Neural crest cell (in vitro differentiated cells): ENCODE results near the gene SLCO1A2. TPM values are rescaled to one million over a fixed set of nuclear protein-coding genes. Genes with fewer than 3 reads are reported as not detected.

Experiments used
- DNase-seq: peaks from one replicate; pipeline ENCODE4 v3.0.0; 2021; ENCODE audit warnings: low read depth, mixed read lengths, low spot score
- H3K27ac Mint-ChIP-seq: one replicate; pipeline ENCODE4 v1.8.0; 2021; ENCODE audit warnings: mild to moderate bottlenecking, mixed read lengths; ENCODE audit not compliant: unreplicated experiment
- H3K27me3 Mint-ChIP-seq: 2 replicates; pipeline ENCODE4 v1.8.0; 2021; ENCODE audit warnings: low read depth, mild to moderate bottlenecking, mixed read lengths
- H3K36me3 Mint-ChIP-seq: 2 replicates; pipeline ENCODE4 v1.8.0; 2021; ENCODE audit warnings: low read depth, mild to moderate bottlenecking, mixed read lengths
- H3K4me1 Mint-ChIP-seq: 2 replicates; pipeline ENCODE4 v1.8.0; 2021; ENCODE audit warnings: mixed read lengths
- H3K4me3 Mint-ChIP-seq: one replicate; pipeline ENCODE4 v1.8.0; 2021; ENCODE audit warnings: mild to moderate bottlenecking, mixed read lengths
- H3K9me3 Mint-ChIP-seq: 2 replicates; pipeline ENCODE4 v1.8.0; 2021; ENCODE audit warnings: mixed read lengths
- CTCF ChIP-seq: fragments of 200-600 bp; sonication (generic); conservative IDR thresholded peaks from 2 replicates; pipeline ENCODE4 v1.5.0; 2021; ENCODE audit warnings: antibody characterized with exemption, mild to moderate bottlenecking
- total RNA-seq: library from RNA; stranded (reverse); gene quantifications from 2 replicates; pipeline ENCODE4 v1.2.1, GENCODE V29; 2021

Gene SLCO1A2
- total RNA-seq, 1 donor from 2014 or later: 5.4 TPM

GRCh38 chr12:21340403-21340802 lies 5.7 kb upstream of the SLCO1A2 start:
- Mint-ChIP-seq H3K4me3 (no peak overlapping the region), H3K36me3 (peaks cover 8% of the 10 kb centered on the region), H3K4me1 (no peaks in the 10 kb centered on the region), H3K27me3 (no peaks in the 10 kb centered on the region), H3K9me3 (peaks cover 3% of the 10 kb centered on the region), H3K27ac (no peak overlapping the region)
- DNase-seq: no peak
- TF ChIP-seq CTCF: no peak

GRCh38 chr12:21339921-21340320 lies 5.2 kb upstream of the SLCO1A2 start:
- no peak overlapping the region for H3K27ac Mint-ChIP-seq
- peaks cover 3% of the 10 kb centered on the region for H3K9me3 Mint-ChIP-seq
- no peaks in the 10 kb centered on the region for H3K27me3 Mint-ChIP-seq

GRCh38 chr12:21337959-21338744 lies 3.4 kb upstream of the SLCO1A2 start:
- H3K4me3 Mint-ChIP-seq: no peak overlapping the region
- DNase-seq: no peak
- H3K27ac Mint-ChIP-seq: no peak overlapping the region
- peaks cover 3% of the 10 kb centered on the region for H3K9me3 Mint-ChIP-seq
- H3K27me3 Mint-ChIP-seq: no peaks in the 10 kb centered on the region
- H3K36me3 Mint-ChIP-seq: peaks cover 8% of the 10 kb centered on the region
- no peaks in the 10 kb centered on the region for H3K4me1 Mint-ChIP-seq
- TF ChIP-seq CTCF: no peak

More at GRCh38 chr12:21339921-21340320, 5.2 kb upstream of the SLCO1A2 start:
- TF ChIP-seq CTCF: no peak
- no peak for DNase-seq
- no peak overlapping the region for H3K4me3 Mint-ChIP-seq
- peaks cover 8% of the 10 kb centered on the region for H3K36me3 Mint-ChIP-seq
- H3K4me1 Mint-ChIP-seq: no peaks in the 10 kb centered on the region

DNA sequence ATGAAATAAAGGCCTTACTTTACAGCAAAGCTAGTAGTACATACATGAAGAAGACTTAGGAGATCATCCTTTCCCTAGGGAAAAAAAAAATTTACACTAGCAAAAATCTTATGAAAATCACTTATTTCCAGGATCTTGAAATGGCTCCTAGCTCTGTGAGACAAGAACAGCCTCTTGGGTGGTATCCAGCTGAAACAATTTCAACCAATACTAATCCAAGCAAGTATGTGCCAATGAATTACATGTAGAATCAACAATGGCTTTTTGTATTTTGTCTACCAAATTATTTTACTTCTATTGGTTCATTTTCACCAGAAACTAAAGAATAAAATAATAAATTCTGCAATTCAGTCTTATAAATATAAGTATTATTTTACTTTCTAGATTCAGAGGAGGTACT lies 2.7 kb upstream of the SLCO1A2 start:
- Mint-ChIP-seq H3K4me1 (no peaks in the 10 kb centered on the region), H3K27ac (no peak overlapping the region), H3K9me3 (peaks cover 3% of the 10 kb centered on the region), H3K36me3 (peaks cover 8% of the 10 kb centered on the region), H3K4me3 (no peak overlapping the region), H3K27me3 (no peaks in the 10 kb centered on the region)
- no peak for DNase-seq
- TF ChIP-seq CTCF: no peak

- Mint-ChIP-seq H3K4me3 (no peak overlapping the region), H3K27me3 (no peaks in the 10 kb centered on the region), H3K36me3 (peaks cover 14% of the 10 kb centered on the region), H3K9me3 (peaks cover 6% of the 10 kb centered on the region), H3K4me1 (no peaks in the 10 kb centered on the region), H3K27ac (no peak overlapping the region)
- DNase-seq: no peak
- TF ChIP-seq CTCF: no peak
Measured at GRCh38 chr12:21336656-21337055, 1.9 kb upstream of the SLCO1A2 start.
